HG02840 (cell line): ENCODE data around the gene RNF145.
"Not testable (repeated sequence)": the region's sequence is repeated elsewhere in the genome, so short reads cannot be mapped to it uniquely, and the experiment has no call there.

Source experiments
- ATAC-seq: cut with Tn5 transposase; IDR thresholded peaks from one replicate; pipeline ENCODE4 v1.9.1; 2021; ENCODE audit warnings: mild to moderate bottlenecking, moderate library complexity, moderate number of reproducible peaks; ENCODE audit not compliant: unreplicated experiment, low FRiP score

Gene RNF145

DNA sequence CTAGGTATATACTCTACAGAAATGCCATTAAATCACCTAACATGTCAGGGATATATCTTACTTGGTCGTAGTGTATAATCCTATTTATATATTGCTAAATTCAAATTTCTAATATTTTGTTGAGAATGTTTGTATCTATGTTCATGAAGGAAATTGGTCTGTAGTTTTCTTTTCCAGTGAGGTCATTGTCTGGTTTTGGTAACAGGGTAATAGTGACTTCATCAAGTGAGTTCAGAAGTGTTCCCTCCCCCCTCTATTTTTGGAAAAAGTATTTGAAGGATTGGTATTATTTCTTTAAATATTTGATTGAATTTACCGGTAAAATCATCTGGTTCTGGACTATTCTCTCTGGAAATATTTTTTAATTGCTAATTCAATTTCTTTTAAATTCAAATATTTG lies 86.2 kb downstream of the RNF145 start:
- ATAC-seq = no peak

DNA sequence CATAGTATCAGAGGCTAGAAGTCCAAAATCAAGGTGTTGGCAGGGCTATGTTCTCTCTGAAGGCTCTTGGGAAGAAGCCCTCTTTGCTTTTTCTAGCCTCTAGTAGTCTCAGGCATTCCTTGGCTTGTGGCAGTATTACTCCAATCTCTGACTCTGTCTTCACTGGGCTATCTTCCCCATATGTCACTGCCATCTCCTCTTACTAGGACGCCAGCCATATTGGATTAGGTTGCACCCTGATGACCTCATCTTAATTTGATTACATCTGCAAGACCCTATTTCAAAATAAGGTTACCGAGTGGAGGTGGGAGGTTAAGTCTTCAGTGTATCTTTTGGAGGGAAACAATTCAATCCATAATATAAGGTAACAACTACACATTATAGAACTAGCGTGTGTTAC lies 88.3 kb downstream of the RNF145 start:
- ATAC-seq = no peak

- ATAC-seq = no peak
These were observed 88.9 kb downstream of the RNF145 start for GRCh38 chr5:159120446-159120845.

DNA sequence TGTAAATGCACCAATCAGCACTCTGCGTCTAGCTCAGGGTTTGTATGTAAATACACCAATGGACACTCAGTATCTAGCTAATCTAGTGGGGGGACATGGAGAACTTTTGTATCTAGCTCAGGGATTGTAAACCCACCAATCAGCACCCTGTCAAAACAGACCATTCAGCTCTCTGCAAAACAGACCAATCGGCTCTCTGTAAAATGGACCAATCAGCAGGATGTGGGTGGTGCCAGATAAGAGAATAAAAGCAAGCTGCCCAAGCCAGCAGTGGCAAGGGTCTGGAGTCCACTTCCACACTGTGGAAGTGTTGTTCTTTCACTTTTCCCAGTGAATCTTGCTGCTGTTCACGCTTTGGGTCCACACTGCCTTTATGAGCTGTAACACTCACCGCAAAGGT lies 89.5 kb downstream of the RNF145 start:
- ATAC-seq = not testable (repeated sequence)

DNA sequence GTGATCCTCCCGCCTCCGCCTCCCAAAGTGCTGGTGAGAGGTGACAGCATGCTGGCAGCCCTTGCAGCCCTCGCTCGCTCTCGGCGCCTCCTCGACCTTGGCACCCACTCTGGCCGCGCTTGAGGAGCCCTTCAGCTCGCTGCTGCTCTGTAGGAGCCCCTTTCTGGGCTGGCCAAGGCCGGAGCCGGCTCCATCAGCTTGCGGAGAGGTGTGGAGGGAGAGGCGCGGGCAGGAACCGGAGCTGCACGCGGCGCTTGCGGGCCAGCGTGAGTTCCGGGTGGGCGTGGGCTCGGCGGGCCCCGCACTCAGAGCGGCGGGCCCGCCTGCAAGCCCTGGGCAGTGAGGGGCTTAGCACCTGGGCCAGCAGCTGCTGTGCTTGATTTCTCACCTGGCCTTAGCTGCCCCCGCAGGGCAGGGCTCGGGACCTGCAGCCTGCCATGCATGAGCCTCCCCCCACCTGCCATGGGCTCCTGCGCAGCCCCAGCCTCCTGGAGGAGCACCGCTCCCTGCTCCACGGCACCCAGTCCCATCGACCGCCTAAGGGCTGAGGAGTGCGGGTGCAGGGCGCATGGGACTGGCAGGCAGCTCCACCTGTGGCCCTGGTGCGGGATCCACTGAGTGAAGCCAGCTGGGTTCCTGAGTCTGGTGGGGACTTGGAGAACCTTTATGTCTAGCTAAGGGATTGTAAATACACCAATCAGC lies 90.2 kb downstream of the RNF145 start:
- ATAC-seq = not testable (repeated sequence)

DNA sequence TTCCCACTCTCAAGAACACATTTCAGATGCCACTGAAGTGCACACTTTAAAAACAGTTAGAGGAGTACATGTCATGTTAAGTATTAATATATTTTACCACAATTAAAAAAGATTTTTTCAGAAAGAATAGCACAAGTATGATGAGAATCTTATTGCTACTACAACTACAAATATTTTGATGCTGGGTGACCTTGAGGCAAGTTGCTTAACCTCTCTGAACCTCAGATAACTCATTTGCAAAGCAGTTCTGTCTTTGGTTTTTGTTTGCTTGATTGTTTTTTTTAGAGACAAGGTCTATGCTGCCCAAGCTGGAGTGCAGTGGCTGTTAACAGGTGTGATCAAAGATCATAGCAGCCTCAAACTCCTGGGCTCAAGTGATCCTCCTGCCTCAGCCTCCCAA lies 95.9 kb downstream of the RNF145 start:
- ATAC-seq = no peak

GRCh38 chr5:159112436-159112835 lies 96.9 kb downstream of the RNF145 start:
- no peak for ATAC-seq
